ENCODE results near the gene SPINT3.

- TF ChIP-seq POLR2A (IDR thresholded peaks at IDR 0.05; ENCODE audit: control extremely low read depth in 1 of 2, low read depth in 2 of 2, low read length in 2 of 2) (no peak), EP300 (IDR thresholded peaks at IDR 0.05; ENCODE audit: borderline replicate concordance in 1 of 2, low read depth in 2 of 2, low read length in 2 of 2) (no peak), FOSL1 (IDR thresholded peaks at IDR 0.05; ENCODE audit: insufficient read depth, low read depth, low read length) (no peak), EZH2 (IDR thresholded peaks at IDR 0.05; ENCODE audit: low read depth, low read length, severe bottlenecking) (no peak), JUND (IDR thresholded peaks at IDR 0.05; ENCODE audit: low read length) (no peak), YY1 (IDR thresholded peaks at IDR 0.05; ENCODE audit: low read depth, low read length) (no peak), SP1 (IDR thresholded peaks at IDR 0.05; ENCODE audit: low read depth, low read length) (no peak), RAD21 (IDR thresholded peaks at IDR 0.05 in 1 of 2, conservative IDR thresholded peaks at IDR 0.05 in 1 of 2; ENCODE audit: low read depth in 2 of 2, low read length in 2 of 2) (no peak), KDM1A (IDR thresholded peaks at IDR 0.05; ENCODE audit: borderline replicate concordance, low read length) (no peak), ASH2L (IDR thresholded peaks at IDR 0.05; ENCODE audit: low read length) (no peak)
- TF ChIP-seq, protein P1, sequence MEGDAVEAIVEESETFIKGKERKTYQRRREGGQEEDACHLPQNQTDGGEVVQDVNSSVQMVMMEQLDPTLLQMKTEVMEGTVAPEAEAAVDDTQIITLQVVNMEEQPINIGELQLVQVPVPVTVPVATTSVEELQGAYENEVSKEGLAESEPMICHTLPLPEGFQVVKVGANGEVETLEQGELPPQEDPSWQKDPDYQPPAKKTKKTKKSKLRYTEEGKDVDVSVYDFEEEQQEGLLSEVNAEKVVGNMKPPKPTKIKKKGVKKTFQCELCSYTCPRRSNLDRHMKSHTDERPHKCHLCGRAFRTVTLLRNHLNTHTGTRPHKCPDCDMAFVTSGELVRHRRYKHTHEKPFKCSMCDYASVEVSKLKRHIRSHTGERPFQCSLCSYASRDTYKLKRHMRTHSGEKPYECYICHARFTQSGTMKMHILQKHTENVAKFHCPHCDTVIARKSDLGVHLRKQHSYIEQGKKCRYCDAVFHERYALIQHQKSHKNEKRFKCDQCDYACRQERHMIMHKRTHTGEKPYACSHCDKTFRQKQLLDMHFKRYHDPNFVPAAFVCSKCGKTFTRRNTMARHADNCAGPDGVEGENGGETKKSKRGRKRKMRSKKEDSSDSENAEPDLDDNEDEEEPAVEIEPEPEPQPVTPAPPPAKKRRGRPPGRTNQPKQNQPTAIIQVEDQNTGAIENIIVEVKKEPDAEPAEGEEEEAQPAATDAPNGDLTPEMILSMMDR (IDR thresholded peaks at IDR 0.05; ENCODE audit: control extremely low read depth in 1 of 3, insufficient read depth in 1 of 3, low read depth in 1 of 3, low read length in 3 of 3): no peak
- TF ChIP-seq, protein P2, sequence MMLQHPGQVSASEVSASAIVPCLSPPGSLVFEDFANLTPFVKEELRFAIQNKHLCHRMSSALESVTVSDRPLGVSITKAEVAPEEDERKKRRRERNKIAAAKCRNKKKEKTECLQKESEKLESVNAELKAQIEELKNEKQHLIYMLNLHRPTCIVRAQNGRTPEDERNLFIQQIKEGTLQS (IDR thresholded peaks at IDR 0.05; ENCODE audit: insufficient read depth, low read depth, low read length): no peak
Measured at GRCh38 chr20:45465491-45466266, 49.7 kb downstream of the SPINT3 start.
